GM19463 (cell line): ENCODE measurements around the gene RET.

ENCODE experiments used
- ATAC-seq: cut with Tn5 transposase; IDR thresholded peaks from one replicate; pipeline ENCODE4 v1.9.1; 2021; ENCODE audit warnings: mild to moderate bottlenecking, moderate library complexity; ENCODE audit not compliant: unreplicated experiment

Gene RET

DNA sequence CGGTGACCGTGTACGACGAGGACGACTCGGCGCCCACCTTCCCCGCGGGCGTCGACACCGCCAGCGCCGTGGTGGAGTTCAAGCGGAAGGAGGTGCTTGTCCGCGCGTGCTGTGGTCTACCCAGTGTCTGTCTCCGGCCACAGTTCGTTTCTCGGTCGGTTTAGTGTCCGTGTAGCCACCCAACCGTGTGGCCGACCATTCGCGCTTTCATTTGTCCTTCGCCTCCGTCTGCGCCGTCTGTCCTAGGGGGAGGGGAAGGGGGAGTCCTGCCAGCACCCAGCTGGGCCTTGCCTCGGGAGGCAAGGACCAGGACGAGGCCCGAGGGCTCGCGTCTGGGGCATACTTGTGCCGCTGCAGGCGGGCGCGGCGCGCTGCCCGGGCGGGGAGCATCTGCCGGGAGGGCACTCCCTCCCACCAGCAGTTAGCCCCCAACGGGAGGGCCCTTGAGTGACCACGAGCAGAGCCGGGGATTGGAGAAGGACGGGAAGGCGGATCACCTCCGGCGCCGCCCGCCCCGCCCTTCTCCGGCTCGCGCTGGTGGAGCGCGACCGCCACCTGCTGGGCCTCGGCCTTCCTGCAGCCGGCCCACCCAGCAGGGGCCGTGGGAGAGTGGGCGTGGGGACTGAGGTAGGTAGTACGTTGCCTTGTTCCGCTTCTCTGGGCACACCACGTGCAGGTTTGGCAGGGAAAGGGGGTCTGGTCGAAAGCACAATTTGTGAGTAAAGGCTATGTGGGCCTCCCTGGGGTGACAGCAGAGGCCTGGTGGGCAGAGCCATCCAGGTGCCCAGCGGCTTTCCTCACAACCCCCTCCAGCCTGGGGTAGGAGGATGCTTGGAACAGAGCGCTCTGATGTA, 28.5 kb downstream of the RET start:
- peak; percentile 72 for ATAC-seq

DNA sequence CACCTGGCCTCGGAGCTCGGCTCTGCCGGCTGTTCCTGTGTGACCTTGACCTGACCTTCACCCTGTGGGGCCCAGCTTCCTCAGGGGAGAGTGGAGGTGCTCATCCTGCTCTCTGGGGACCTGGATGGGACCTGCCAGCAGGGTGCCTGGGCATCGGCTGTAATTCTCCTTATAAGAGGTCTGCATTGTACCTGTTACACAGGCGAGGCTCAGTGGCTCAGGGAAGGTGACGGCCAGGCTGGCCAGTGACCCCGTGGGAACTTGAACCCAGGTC, 29.0 kb downstream of the RET start:
- no peak for ATAC-seq

DNA sequence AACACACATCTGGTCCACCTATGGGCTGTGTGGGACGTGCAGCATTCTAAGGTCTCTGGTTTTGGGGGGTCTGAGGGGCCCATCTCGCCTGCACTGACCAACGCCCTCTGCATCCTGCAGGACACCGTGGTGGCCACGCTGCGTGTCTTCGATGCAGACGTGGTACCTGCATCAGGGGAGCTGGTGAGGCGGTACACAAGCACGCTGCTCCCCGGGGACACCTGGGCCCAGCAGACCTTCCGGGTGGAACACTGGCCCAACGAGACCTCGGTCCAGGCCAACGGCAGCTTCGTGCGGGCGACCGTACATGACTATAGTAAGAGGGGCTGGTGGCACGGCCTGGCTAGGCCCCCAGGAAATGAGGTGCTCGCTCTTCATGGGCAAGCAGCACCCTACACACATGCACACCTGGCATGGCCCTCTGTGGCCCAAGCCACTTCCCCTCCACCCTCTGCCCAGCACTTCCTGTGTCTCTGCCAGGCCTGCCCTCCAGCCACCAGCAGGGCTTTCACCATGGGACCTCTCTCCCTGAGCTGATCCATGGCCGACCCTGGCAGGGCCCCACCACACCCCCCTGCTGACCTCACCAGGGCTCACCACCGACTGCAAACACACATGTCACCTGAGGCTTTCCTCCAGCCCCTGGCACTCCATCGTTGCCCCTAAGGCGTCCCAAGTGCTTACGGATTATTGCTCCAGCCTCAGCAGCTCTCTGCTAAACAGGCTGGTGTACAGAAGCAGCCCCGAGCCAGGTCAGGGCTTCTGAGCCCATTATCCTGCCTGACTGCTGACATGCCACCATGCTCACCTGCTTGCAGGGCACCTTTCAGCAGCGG, 29.6 kb downstream of the RET start:
- ATAC-seq, result no peak

- ATAC-seq, result no peak
Observed at GRCh38 chr10:43108951-43109350, 32.1 kb downstream of the RET start.

- no peak for ATAC-seq
Observed at GRCh38 chr10:43109671-43110249, 32.9 kb downstream of the RET start.

- peak; percentile 69 for ATAC-seq
Observed at GRCh38 chr10:43110338-43111071, 33.6 kb downstream of the RET start.

DNA sequence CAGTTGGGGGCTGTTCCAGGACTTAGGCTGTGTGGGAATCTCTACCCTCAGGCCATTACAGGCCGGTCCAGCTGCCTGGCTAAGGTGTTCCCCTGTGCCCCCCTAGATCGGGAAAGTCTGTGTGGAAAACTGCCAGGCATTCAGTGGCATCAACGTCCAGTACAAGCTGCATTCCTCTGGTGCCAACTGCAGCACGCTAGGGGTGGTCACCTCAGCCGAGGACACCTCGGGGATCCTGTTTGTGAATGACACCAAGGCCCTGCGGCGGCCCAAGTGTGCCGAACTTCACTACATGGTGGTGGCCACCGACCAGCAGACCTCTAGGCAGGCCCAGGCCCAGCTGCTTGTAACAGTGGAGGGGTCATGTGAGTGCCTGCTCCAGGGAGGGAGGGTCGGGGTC, 34.2 kb downstream of the RET start:
- no peak for ATAC-seq

DNA sequence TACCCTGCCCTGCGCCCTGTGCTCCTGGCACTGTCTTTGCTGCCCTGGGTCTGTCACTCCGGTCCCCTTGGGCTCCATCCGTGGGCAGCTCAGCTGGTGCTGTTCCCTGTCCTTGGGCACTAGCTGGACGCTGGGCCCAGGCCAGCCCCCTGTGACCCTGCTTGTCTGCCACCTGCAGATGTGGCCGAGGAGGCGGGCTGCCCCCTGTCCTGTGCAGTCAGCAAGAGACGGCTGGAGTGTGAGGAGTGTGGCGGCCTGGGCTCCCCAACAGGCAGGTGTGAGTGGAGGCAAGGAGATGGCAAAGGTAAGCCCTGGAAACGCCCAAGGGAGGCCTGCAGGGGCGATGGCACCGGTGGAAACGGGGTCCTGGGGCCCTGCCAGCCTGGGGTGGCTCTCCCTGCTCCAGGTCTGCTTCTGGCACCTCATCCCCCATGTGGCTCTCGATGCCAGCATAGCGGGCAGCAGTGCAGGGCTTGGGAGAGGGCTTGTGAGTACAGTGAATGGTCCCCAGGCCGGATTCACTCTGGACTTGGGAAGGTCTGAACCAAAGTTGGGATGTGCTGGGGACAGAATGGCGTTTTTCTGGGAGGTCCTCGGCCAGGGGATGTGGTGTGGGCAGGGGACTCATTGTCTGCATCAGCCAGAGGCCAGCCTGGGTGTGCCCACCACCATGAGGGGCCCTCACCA, 35.2 kb downstream of the RET start:
- no peak for ATAC-seq

DNA sequence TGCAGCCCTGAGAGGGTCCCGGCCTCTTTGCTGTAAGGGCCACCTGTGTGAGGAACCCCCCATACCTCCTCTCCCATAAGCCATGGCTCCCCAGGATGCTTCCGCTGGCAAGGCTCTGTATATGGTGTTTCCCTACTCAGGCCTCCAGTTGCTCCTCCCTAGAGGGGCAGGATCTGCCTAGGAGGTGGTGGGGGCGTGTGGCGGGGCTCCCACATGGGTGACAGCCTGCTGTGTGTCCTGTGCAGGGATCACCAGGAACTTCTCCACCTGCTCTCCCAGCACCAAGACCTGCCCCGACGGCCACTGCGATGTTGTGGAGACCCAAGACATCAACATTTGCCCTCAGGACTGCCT, 35.7 kb downstream of the RET start:
- no peak for ATAC-seq

DNA sequence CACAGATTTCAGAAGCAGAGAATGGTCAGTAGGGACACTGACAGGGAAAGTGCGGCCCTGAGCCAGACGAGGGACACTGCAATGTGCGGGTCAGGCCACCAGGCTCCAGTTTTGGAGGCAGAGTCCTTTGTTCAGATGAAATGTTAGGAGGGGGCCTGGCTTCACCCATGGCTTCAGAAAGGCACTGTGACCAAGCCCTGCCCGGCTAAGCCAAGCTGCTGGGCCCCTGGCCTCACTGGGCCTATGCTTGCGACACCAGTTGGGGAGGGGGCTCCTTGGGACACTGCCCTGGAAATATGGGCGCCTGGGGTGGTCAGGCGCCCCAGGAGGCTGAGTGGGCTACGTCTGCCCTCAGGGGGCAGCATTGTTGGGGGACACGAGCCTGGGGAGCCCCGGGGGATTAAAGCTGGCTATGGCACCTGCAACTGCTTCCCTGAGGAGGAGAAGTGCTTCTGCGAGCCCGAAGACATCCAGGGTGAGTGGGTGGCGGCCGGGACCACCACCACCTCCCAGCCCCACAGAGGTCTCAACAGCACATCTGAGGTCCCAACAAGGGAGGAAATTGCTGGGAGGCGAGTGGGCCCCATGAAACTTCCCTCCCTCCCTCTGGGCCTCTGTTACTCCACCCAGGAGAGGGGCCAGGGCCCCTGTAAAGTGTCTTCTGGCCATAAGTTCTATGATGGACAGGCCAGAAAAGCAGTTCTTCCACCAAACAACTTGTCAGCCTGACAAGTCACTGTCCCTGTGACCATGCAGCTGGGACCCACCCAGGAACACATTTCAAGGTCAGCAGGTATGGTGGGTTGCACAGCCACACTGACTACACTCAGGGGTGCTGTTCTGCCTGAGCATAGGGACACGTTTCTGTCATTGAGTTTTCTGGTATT, 36.6 kb downstream of the RET start:
- no peak for ATAC-seq

DNA sequence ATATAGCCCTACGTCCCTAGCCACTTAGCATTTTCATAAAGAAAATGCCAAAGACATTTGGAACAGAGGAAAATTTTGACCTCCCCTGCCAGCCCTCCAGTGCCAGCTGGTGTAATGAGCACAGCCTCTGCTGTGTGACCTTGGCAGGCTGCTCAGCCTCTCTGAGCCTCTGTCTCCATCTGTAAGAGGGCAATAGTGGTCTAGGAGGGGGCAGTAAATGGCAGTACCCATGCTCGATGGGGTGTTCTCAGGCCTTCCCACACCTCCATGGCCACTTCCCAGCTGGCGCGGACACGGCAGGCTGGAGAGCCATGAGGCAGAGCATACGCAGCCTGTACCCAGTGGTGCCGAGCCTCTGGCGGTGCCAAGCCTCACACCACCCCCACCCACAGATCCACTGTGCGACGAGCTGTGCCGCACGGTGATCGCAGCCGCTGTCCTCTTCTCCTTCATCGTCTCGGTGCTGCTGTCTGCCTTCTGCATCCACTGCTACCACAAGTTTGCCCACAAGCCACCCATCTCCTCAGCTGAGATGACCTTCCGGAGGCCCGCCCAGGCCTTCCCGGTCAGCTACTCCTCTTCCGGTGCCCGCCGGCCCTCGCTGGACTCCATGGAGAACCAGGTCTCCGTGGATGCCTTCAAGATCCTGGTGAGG, 37.3 kb downstream of the RET start:
- ATAC-seq, result no peak

- no peak for ATAC-seq
Observed at GRCh38 chr10:43114743-43115611, 38.1 kb downstream of the RET start.

DNA sequence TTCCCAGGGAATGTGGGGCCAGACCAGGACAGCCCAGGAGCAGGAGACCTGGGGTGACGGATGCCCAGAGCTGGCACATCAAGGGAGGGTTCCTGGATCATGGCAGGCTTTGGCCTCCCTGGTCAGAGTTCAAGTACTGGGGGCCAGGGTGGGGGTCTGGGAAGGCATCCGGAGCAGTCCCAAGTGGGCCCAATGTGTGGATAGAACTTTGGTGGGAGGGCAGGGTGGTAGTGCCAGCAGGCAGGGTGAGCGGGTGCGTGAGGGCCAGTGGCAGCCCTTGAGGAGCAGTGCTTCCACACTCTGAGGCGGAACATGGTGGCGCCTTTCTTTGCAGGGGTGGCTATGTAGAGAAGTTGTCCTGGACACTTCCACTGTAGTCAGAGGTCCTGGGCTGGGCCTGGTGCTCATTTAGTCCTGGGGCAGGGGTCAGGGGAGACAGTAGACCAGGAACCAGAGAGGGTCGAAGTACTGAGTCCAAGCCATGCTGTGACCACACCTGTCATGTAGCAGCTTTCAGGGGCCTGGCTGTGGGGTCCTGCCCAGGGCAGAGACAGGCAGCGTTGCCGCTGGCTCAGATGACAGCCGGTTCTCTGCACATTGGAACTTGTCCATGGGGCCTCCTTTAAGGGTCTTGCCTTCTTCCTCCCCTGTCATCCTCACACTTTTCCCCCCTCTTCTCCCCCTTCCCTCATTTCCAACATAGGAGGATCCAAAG, 39.2 kb downstream of the RET start:
- no peak for ATAC-seq

GRCh38 chr10:43116596-43116995, 39.7 kb downstream of the RET start:
- no peak for ATAC-seq

DNA sequence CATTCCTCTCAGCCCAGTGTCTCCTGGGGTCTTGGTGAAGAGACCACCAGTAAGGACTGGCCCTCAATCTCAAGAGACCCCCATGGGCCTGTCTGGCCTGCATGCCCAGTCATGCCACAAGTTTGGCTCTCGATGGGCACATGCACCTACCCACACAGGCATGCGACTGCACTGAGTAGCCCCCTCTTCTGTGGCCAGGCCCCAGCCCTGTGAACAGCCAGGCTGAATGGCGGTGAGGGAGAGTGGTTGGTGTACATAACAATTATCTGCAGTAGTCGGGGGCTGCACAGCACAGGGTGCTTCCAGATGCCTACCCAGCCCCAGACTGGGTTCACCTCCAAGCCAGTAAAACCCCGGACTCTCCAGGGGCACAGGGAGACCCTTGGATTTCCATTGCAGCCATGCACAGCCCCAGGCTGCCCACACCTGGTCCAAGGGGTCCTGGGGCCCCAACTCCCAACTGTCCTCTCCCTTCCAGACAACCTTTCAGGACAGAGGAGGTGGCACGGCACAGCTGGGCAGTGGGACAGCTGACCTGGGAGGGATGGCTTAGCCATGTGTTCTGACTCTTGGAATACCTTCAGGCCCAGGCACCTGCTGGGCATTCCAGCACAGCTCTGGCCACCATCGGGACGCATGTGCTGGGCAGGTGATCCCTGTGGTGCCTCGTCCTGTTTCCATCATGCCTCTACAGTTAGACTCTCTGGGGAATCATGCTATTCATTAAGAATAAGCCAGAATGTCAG, 40.3 kb downstream of the RET start:
- no peak for ATAC-seq

GRCh38 chr10:43117777-43118583, 41.1 kb downstream of the RET start:
- no peak for ATAC-seq
